GM19372 (cell line): ENCODE data around the gene CDK4.

Experiments used
- ATAC-seq: cut with Tn5 transposase; IDR thresholded peaks from one replicate; pipeline ENCODE4 v1.9.1; 2021; ENCODE audit warnings: mild to moderate bottlenecking, low read depth, moderate library complexity; ENCODE audit not compliant: unreplicated experiment

Gene CDK4

GRCh38 chr12:57772429-57773322 is 20.6 kb upstream of the CDK4 start, which contains the start of gene EEF1AKMT3:
Gene EEF1AKMT3, plus strand, starts transcription at chr12:57772614. Its CDS starts 111 bp downstream, at chr12:57772725.
- peak; percentile 31 for ATAC-seq

DNA sequence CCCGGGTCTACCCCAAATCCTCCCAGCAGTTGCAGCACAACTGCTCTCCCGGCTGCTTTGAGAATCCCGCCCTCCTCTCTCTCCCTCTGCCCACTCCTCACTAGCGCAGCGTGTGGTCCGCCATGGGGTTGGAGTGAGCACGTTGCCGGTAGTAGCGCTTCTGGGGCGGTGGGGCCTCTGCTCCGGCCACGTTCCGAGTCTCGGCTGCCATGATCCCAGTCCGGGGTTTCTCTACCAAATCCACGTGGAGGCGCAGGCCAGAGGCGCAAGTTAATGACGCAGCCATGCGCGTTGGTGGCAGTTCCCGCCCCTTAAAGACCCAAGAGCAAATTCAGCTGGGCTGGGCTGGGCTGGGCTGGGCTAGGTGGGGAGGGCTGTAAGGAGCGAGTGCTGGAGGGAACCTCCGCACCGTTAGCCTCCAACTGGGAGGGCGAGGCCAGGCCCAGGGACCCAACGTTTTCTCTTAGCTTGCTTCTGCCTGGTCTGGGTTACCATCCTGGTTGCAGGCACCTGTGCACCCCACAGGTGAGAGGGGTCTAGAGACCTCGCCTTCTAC is 19.8 kb upstream of the CDK4 start, which contains the start of gene METTL1:
METTL1 (minus strand) TSS at position 233 of the 556 bp plus-strand sequence; CDS start at position 211, 22 bp downstream.
- peak; percentile 78 for ATAC-seq

DNA sequence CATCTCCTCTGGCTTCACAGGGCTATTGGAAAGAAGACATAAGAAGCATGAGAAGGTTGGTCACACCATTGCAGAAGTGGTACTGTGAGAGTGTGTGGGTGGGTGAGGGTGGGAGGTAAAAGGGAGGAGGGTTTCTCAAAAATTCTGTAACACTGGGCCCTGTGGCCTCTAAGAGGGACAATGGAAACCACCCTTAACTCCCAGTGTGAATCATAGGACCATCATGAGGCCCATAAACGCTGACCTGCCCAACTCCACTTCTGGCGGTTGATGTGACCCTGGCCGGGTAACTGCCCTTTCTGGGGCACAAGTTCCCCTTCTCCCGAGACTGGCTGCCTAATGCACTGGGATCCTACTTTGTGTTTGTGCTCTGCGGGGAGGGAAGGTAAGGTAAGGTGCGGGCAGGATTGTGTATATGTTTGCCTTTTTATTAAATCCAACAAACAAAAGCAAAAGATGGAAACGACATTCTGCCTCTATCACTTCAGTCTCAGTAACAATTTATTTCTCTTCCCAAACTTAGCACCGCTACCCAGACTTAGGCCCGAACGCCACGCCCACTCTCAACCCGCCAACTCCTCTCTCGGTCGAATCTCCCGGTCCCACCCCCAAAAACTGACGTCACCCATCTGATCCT is 19.2 kb upstream of the CDK4 start:
- peak; percentile 58 for ATAC-seq

GRCh38 chr12:57770734-57771133 is 18.6 kb upstream of the CDK4 start:
- no peak for ATAC-seq

DNA sequence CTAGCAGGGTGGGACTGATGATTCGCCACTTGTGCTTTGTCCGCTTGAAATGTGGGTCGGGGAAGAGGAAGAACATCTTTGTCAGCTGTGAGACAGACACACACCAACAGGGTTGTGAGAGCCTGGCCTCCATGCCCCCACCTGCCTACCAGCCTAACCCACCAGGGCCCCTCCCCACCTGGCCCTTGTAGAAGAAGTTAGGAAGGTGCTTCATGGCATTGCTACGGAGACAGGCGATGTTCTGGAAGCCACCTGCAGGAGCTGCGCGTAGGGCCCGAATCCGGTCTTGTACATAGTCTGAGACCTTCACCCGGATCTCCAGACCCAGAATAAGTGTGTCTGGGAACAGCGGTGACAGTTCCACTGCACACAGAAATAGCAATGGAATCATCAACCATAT is 17.5 kb upstream of the CDK4 start:
- no peak for ATAC-seq

- no peak for ATAC-seq
These were observed 15.8 kb upstream of the CDK4 start for GRCh38 chr12:57767876-57768275.

GRCh38 chr12:57767305-57767698 is 15.2 kb upstream of the CDK4 start:
- ATAC-seq = no peak

DNA sequence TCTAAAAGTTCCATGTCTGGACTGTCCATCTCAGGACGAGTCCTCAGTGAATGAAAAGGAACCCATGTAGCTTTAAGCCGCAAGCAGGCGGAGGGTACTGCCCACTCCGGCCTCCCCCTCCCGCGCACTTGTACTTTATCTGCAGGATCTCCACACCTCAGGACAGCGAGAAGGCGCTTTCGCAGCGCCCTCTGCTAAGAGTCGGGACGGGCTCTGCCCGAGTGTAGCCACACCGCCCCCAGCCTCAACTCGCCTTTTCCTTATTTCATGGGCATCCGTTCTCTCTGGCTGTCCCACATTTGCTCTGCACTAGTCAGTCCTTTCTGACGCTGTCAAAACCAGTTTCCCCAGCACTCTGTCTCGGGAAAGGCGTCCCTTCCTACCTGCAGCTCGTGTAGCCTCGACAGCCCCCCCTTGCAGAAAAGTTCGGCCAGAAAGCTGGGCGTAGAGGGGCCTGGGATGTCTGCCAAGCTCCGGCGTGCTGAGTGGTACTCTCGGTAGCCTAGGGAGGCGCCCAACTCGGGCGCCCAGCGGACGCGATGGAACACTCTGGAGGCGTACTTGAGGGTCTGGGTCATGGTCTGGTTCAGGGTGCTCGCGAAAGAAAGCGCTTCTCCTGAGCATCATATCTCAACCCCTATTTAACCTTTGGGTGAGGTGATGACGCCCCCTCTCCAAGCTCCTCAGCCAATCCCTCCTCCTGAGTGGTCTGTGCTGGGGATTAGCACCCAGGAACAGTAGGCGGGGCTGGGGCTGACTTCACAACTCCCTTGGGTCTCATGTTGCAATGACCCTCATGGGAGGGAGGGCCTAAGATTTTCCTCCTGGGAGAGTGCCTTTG is 14.6 kb upstream of the CDK4 start, which contains the start of gene CYP27B1:
CYP27B1 (minus strand) TSS at position 615 of the 841 bp plus-strand sequence; CDS start at position 578, 37 bp downstream.
- ATAC-seq = no peak

DNA sequence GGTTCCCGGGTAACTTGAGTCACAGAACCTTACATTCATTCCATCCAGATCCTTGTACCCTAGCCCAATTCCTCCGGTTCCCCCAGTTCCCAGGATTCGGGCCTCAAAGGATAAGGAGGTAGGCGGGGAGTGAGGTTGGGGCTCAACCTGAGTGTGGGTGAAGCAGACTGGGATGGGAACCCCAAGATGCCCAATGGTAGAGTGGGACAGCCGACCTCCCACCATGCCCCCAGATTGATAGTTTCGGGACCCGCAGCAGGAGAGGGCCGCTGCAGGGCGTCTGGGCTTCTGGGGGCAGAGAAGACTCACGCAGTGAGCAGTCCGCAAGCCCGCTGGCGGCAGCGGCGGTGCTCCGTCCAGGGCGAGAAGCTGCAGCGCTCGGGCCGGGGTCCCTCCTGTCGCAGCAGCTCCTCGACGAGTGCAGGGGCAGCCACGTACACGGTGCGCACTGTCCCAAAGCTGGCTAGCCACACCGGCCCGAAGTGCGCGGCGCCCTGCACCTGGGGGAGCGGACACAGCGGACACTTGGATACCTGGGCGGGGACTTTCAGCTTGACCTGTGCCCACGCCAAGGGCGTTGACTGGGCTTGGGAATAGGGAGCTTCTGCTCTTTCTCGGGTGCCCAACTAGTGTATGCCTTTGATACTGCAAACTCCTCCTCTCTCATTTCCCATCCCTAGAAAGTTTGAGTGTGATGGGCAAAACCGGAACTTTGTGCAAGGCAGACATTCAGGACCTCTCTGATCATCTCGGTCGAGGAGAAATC is 13.8 kb upstream of the CDK4 start:
- no peak for ATAC-seq

DNA sequence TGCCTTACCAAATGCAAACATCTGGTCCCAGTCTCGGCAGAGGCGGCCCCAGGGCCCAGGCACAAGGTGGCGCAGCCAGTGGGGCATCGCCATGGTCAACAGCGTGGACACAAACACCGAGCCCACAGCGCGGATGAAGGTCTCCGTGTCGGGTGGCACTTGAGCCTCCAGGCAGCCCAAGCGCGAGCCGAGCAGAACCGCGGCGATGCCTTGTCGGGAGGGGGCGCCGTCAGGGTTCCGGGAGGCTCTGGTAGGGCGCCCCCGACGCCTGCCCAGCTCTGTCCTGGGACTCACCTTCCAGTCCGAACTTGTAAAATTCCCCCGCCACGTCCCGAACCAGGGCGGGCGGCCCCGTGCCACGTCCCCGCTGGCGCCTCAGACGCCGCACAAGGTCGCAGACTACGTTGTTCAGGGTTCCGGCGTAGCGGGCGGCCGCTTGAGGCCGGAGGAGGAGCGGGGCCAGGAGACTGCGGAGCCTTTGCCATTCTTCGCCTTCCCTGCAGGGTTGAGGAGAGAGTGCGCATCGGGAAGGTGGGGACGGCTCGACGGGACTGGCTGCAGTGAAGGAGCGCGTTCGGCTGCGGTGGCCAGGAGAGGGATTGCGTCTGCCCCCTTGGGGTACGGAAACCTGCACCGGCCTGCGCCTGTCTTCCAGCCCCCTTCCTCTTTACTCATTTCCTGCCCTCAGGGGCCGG is 13.0 kb upstream of the CDK4 start:
- peak; percentile 54 for ATAC-seq

- ATAC-seq = no peak
These were observed 12.5 kb upstream of the CDK4 start for GRCh38 chr12:57764662-57765002.

- no peak for ATAC-seq
These were observed 12.0 kb upstream of the CDK4 start for GRCh38 chr12:57763881-57764661.

- no peak for ATAC-seq
These were observed 10.4 kb upstream of the CDK4 start for GRCh38 chr12:57762463-57762862.

GRCh38 chr12:57761391-57761998 is 9.4 kb upstream of the CDK4 start:
- no peak for ATAC-seq

GRCh38 chr12:57760347-57760982 is 8.4 kb upstream of the CDK4 start:
- ATAC-seq = no peak

- ATAC-seq = no peak
These were observed 7.4 kb upstream of the CDK4 start for GRCh38 chr12:57759360-57759980.
